ENCODE data around the gene PARVG. TPM values are rescaled to one million over a fixed set of nuclear protein-coding genes. Genes with fewer than 3 reads are reported as not detected.

Gene PARVG
- total RNA-seq, 4 donors from 2014 or later = 0.19 to 4.8 (median 2.7) TPM

- H3K4me1 ChIP-seq = peaks cover 2 to 10% of the 10 kb centered on the region in 2 donors
- H3K27ac ChIP-seq = no peak overlapping the region
- no peak for ATAC-seq
- in situ Hi-C loops (cut with MboI; ENCODE audit: low sequenced_read_pairs in 4 of 4) (no loop called here), intact Hi-C loops (cut with DNase I; ENCODE audit: low total_unique reads) (loop anchor here (10.0 kb wide), 1 partner anchor 177 kb away; no protein-coding TSS in a partner anchor)
- H3K4me3 ChIP-seq = no peak overlapping the region
- DNase-seq = no peak
- H3K36me3 ChIP-seq = peaks cover 0 to 28% of the 10 kb centered on the region in 2 donors
- TF ChIP-seq CTCF (IDR thresholded peaks at IDR 0.05 in 4 of 5, conservative IDR thresholded peaks at IDR 0.05 in 1 of 5) (no peak), POLR2A (IDR thresholded peaks at IDR 0.05) (no peak)
- no peaks in the 10 kb centered on the region for H3K9me3 ChIP-seq
- H3K27me3 ChIP-seq = no peaks in the 10 kb centered on the region
Observed at GRCh38 chr22:44171561-44171960, 9.2 kb upstream of the PARVG start.

GRCh38 chr22:44172370-44173108 is 8.2 kb upstream of the PARVG start:
- in situ Hi-C loops (cut with MboI; ENCODE audit: low sequenced_read_pairs in 4 of 4) (no loop called here), intact Hi-C loops (cut with DNase I; ENCODE audit: low total_unique reads) (loop anchor here (10.0 kb wide), 1 partner anchor 178 kb away; no protein-coding TSS in a partner anchor)
- no peak for TF ChIP-seq POLR2A (IDR thresholded peaks at IDR 0.05)
- TF ChIP-seq CTCF (IDR thresholded peaks at IDR 0.05 in 4 of 5, conservative IDR thresholded peaks at IDR 0.05 in 1 of 5) = no peak
- Histone ChIP-seq H3K4me3 (no peak overlapping the region), H3K27me3 (no peaks in the 10 kb centered on the region), H3K27ac (peak overlapping the region in 1 of 4 donors; percentile 6), H3K9me3 (no peaks in the 10 kb centered on the region), H3K4me1 (peaks cover 2 to 10% of the 10 kb centered on the region in 2 donors), H3K36me3 (peaks cover 0 to 28% of the 10 kb centered on the region in 2 donors)
- DNase-seq (peak; percentile 31 to 48), ATAC-seq (peak; percentile 43 to 57)

GRCh38 chr22:44173154-44173553 is 7.6 kb upstream of the PARVG start:
- intact Hi-C loops (cut with DNase I; ENCODE audit: low total_unique reads) (loop anchor here (10.0 kb wide), 1 partner anchor 178 kb away; no protein-coding TSS in a partner anchor), in situ Hi-C loops (cut with MboI; ENCODE audit: low sequenced_read_pairs in 4 of 4) (no loop called here)
- Histone ChIP-seq H3K27ac (no peak overlapping the region), H3K4me3 (no peak overlapping the region), H3K27me3 (no peaks in the 10 kb centered on the region), H3K4me1 (peaks cover 2 to 10% of the 10 kb centered on the region in 2 donors), H3K9me3 (no peaks in the 10 kb centered on the region), H3K36me3 (peaks cover 0 to 23% of the 10 kb centered on the region in 2 donors)
- DNase-seq (no peak), ATAC-seq (peak in 1 of 2 donors; percentile 6)
- no peak for TF ChIP-seq POLR2A (IDR thresholded peaks at IDR 0.05)
- no peak for TF ChIP-seq CTCF (IDR thresholded peaks at IDR 0.05 in 4 of 5, conservative IDR thresholded peaks at IDR 0.05 in 1 of 5)

- TF ChIP-seq POLR2A (IDR thresholded peaks at IDR 0.05) = no peak
- TF ChIP-seq CTCF (IDR thresholded peaks at IDR 0.05 in 4 of 5, conservative IDR thresholded peaks at IDR 0.05 in 1 of 5) = no peak
- intact Hi-C loops (cut with DNase I; ENCODE audit: low total_unique reads) (loop anchor here (10.0 kb wide), 1 partner anchor 181 kb away; no protein-coding TSS in a partner anchor), in situ Hi-C loops (cut with MboI; ENCODE audit: low sequenced_read_pairs in 4 of 4) (no loop called here)
- H3K9me3 ChIP-seq = no peaks in the 10 kb centered on the region
- H3K27ac ChIP-seq = no peak overlapping the region
- H3K4me1 ChIP-seq = peaks cover 2 to 10% of the 10 kb centered on the region in 2 donors
- no peak for ATAC-seq
- no peak overlapping the region for H3K4me3 ChIP-seq
- peaks cover 0 to 3% of the 10 kb centered on the region in 2 donors for H3K36me3 ChIP-seq
- peaks cover 0 to 6% (median 0%) of the 10 kb centered on the region in 3 donors for H3K27me3 ChIP-seq
- DNase-seq = no peak
Observed at GRCh38 chr22:44175676-44176075, 5.0 kb upstream of the PARVG start.

Measured in gastrocnemius medialis (tissue), 4 donors.